ENCODE results near the gene DET1. TPM values are rescaled to one million over a fixed set of nuclear protein-coding genes. Genes with fewer than 3 reads are reported as not detected.

The DET1 gene
- polyA plus RNA-seq, 6 donors from 2014 or later = 1.1 to 3.5 (median 1.9) TPM

- Mint-ChIP-seq H3K4me1 (peaks cover 10 to 40% (median 21%) of the 10 kb centered on the region in 3 donors), H3K27ac (peak overlapping the region in 1 of 6 donors; percentile 96), H3K27me3 (no peaks in the 10 kb centered on the region), H3K4me3 (peak overlapping the region in 6 of 8 donors; percentile 40 to 98 (median 96)), H3K9me3 (no peaks in the 10 kb centered on the region), H3K36me3 (peaks cover 15 to 17% of the 10 kb centered on the region in 2 donors)
- ATAC-seq (ENCODE audit: low read depth in 2 of 2) (no peak), DNase-seq (no peak)
Observed at GRCh38 chr15:88465633-88466224, 80.8 kb downstream of the DET1 start.

GRCh38 chr15:88463870-88464532 lies 82.5 kb downstream of the DET1 start:
- no peaks in the 10 kb centered on the region for H3K9me3 Mint-ChIP-seq
- peaks cover 15 to 17% of the 10 kb centered on the region in 2 donors for H3K36me3 Mint-ChIP-seq
- ATAC-seq (ENCODE audit: low read depth in 2 of 2) (no peak), DNase-seq (no peak)
- no peak overlapping the region for H3K27ac Mint-ChIP-seq
- peak overlapping the region in 3 of 8 donors; percentile 2 to 76 (median 45) for H3K4me3 Mint-ChIP-seq
- peaks cover 10 to 40% (median 21%) of the 10 kb centered on the region in 3 donors for H3K4me1 Mint-ChIP-seq
- H3K27me3 Mint-ChIP-seq = no peaks in the 10 kb centered on the region

Other genes starting within 250 kb of the DET1 start
- gene MRPL46, start 79.3 kb downstream of the DET1 start, polyA plus RNA-seq (ENCODE audit: low read depth in 6 of 6) = 10 to 100 TPM; 32.0 to 68.3 (median 53.2) TPM
- gene MRPS11, start 79.0 kb downstream of the DET1 start, polyA plus RNA-seq (ENCODE audit: low read depth in 6 of 6) = 10 to 100 TPM; 46.6 to 72.4 (median 60.3) TPM
- gene AEN, start 74.7 kb upstream of the DET1 start, polyA plus RNA-seq (ENCODE audit: low read depth in 6 of 6) = 10 to 100 TPM; 28.2 to 73.0 (median 40.2) TPM
- 1,000 to 10,000 TPM in 2 of 6 donors, 100 to 1,000 TPM in 4; 638 to 1,304 (median 969) TPM for gene ISG20, start 92.3 kb upstream of the DET1 start, polyA plus RNA-seq (ENCODE audit: low read depth in 6 of 6)

All from naive B cell (primary cell).